Ascending aorta (tissue), 2 donors: ENCODE data around the gene OR4F15. TPM values are rescaled to one million over a fixed set of nuclear protein-coding genes. Genes with fewer than 3 reads are reported as not detected.

ENCODE experiments used
- DNase-seq, 2 donors: peaks; one replicate each; pipeline ENCODE4 v3.0.0-alpha.2; 2019; ENCODE audit warnings: low spot score in 2 of 2
- H3K27ac ChIP-seq, 2 donors: fragments of 200-600 bp; sonication (generic); one replicate each; pipeline ENCODE4 v1.5.1; 2016 to 2017; ENCODE audit warnings: mild to moderate bottlenecking in 1 of 2
- H3K27me3 ChIP-seq: fragments of 200-600 bp; sonication (generic); one replicate; pipeline ENCODE4 v1.5.1; 2017
- H3K36me3 ChIP-seq, 2 donors: fragments of 200-600 bp; sonication (generic); one replicate each; pipeline ENCODE4 v1.5.1; 2016
- H3K4me1 ChIP-seq, 2 donors: fragments of 200-600 bp; sonication (generic); one replicate each; pipeline ENCODE4 v1.5.1; 2016 to 2017; ENCODE audit warnings: mild to moderate bottlenecking in 1 of 2
- H3K4me3 ChIP-seq, 2 donors: fragments of 200-600 bp; sonication (generic); one replicate each; pipeline ENCODE4 v1.5.1; 2016 to 2017; ENCODE audit warnings: mild to moderate bottlenecking in 1 of 2
- H3K9me3 ChIP-seq, 2 donors: fragments of 200-600 bp; sonication (generic); one replicate each; pipeline ENCODE4 v1.5.1; 2016
- intact Hi-C: fragments of 100-400 bp; cut with DNase I; formaldehyde crosslinking; loops from one replicate; pipeline ENCODE4 v1.15.1; 2023
- total RNA-seq: library from RNA; depleted of rRNA; stranded (reverse); fragments of >200 nt; gene quantifications from one replicate; pipeline ENCODE4 v1.1.0, GENCODE V29; 2016
- TF ChIP-seq, protein P1 (sequence below), 3 experiments: fragments of 200-600 bp in 2 of 3; fragments of 450-650 bp in 1 of 3; sonication (generic) in 2 of 3; IDR thresholded peaks; one replicate each; pipeline ENCODE4 v1.5.1; 2016 to 2019; ENCODE audit warnings: antibody characterized with exemption in 3 of 3, mild to moderate bottlenecking in 1 of 3, moderate library complexity in 1 of 3

OR4F15 gene
- total RNA-seq, 1 donor from 2014 or later = not detected

DNA sequence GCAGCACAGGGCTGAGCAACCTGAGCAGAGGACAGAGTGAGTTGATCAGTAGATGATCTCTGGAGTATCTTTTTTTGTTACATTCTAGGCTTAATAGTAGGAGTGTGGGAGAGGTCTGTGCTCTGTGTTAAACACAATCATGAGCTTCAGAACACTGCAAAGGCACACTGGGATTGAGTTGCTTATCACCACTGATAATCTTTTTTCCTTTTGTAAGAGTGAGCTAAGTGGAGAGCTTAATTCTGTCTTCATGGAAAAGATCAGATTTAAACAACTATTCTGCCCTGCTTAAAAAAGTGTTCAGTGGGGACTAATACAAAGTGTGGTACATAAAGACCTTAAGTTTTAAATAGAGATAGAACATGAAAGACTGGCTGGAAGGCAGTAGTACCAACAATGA, 7.6 kb upstream of the OR4F15 start:
- TF ChIP-seq, protein P1, sequence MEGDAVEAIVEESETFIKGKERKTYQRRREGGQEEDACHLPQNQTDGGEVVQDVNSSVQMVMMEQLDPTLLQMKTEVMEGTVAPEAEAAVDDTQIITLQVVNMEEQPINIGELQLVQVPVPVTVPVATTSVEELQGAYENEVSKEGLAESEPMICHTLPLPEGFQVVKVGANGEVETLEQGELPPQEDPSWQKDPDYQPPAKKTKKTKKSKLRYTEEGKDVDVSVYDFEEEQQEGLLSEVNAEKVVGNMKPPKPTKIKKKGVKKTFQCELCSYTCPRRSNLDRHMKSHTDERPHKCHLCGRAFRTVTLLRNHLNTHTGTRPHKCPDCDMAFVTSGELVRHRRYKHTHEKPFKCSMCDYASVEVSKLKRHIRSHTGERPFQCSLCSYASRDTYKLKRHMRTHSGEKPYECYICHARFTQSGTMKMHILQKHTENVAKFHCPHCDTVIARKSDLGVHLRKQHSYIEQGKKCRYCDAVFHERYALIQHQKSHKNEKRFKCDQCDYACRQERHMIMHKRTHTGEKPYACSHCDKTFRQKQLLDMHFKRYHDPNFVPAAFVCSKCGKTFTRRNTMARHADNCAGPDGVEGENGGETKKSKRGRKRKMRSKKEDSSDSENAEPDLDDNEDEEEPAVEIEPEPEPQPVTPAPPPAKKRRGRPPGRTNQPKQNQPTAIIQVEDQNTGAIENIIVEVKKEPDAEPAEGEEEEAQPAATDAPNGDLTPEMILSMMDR (IDR thresholded peaks at IDR 0.05) = no peak
- intact Hi-C loops = no loop called here

GRCh38 chr15:101804941-101805340, 7.1 kb upstream of the OR4F15 start:
- Histone ChIP-seq H3K27me3 (no peaks in the 10 kb centered on the region), H3K4me3 (no peak overlapping the region), H3K9me3 (no peaks in the 10 kb centered on the region), H3K4me1 (no peaks in the 10 kb centered on the region), H3K36me3 (no peaks in the 10 kb centered on the region), H3K27ac (no peak overlapping the region)
- TF ChIP-seq, protein P1 (IDR thresholded peaks at IDR 0.05) = no peak
- intact Hi-C loops = no loop called here
- DNase-seq = no peak

More for the DNA sequence above, 7.6 kb upstream of the OR4F15 start:
- Histone ChIP-seq H3K9me3 (no peaks in the 10 kb centered on the region), H3K27me3 (no peaks in the 10 kb centered on the region), H3K36me3 (no peaks in the 10 kb centered on the region), H3K27ac (no peak overlapping the region), H3K4me1 (no peaks in the 10 kb centered on the region), H3K4me3 (no peak overlapping the region)
- no peak for DNase-seq

DNA sequence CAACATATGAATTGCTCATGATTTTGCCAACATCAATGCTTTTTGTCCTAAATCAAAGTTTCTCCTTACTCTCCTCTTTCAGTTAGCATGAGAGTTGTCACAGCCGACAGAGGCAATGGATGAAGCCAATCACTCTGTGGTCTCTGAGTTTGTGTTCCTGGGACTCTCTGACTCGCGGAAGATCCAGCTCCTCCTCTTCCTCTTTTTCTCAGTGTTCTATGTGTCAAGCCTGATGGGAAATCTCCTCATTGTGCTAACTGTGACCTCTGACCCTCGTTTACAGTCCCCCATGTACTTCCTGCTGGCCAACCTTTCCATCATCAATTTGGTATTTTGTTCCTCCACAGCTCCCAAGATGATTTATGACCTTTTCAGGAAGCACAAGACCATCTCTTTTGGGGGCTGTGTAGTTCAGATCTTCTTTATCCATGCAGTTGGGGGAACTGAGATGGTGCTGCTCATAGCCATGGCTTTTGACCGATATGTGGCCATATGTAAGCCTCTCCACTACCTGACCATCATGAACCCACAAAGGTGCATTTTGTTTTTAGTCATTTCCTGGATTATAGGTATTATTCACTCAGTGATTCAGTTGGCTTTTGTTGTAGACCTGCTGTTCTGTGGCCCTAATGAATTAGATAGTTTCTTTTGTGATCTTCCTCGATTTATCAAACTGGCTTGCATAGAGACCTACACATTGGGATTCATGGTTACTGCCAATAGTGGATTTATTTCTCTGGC, 6.2 kb upstream of the OR4F15 start:
- H3K9me3 ChIP-seq = no peaks in the 10 kb centered on the region
- H3K36me3 ChIP-seq = no peaks in the 10 kb centered on the region
- H3K4me3 ChIP-seq = no peak overlapping the region
- intact Hi-C loops = no loop called here
- H3K27me3 ChIP-seq = no peaks in the 10 kb centered on the region
- no peak for DNase-seq
- no peaks in the 10 kb centered on the region for H3K4me1 ChIP-seq
- no peak overlapping the region for H3K27ac ChIP-seq
- TF ChIP-seq, protein P1 (IDR thresholded peaks at IDR 0.05) = no peak

DNA sequence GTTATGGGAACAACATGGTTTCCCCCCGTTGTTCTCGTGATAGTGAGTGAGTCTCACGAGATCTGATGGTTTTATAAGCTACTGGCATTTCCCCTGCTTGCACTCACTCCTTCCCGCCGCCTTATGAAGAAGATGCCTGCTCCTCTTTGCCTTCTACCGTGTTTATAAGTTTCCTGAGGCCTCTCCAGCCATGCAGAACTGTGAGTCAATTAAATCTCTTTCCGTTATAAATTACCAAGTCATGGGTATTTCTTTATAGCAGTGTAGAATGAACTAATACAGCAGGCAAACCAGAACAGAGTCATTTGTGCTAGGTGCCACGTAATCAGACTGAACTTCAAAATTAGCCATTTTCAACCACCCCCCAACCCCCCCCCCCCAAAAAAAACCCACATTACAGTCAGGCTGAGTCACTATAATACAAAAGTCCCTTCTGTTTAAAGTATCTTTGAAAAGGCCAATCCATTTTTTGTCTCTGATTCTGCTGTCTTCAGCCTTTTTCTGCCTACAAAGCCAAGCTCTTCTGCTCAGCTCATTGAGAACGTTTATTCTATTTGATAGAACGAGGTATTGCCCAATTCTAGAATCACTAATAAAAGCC, 4.6 kb upstream of the OR4F15 start:
- Histone ChIP-seq H3K4me3 (no peak overlapping the region), H3K9me3 (no peaks in the 10 kb centered on the region), H3K27me3 (no peaks in the 10 kb centered on the region), H3K4me1 (no peaks in the 10 kb centered on the region), H3K36me3 (no peaks in the 10 kb centered on the region), H3K27ac (no peak overlapping the region)
- intact Hi-C loops = no loop called here
- TF ChIP-seq, protein P1 (IDR thresholded peaks at IDR 0.05) = no peak
- DNase-seq = no peak

DNA sequence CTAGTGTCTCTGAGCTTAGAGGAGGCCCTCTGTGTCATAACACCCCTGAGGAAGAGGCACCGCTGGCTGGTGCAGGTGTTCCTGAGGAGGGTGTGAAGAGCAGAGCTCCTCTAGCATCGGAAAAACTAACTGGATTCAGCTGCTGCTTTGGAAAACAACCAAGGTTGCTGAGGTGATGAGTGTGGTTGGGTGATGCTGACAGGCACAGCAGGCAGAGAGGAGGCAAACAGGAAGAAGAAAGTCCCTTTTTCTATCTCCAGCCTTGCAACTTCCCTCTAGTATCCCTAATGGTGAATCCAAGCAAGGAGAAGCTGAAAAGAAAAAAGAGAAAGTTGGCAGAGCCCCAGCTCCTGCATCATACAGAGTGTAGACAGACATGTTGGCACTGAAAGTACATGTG, 3.8 kb upstream of the OR4F15 start:
- no peaks in the 10 kb centered on the region for H3K4me1 ChIP-seq
- no peaks in the 10 kb centered on the region for H3K27me3 ChIP-seq
- no peaks in the 10 kb centered on the region for H3K36me3 ChIP-seq
- no peak overlapping the region for H3K27ac ChIP-seq
- intact Hi-C loops = no loop called here
- no peak for DNase-seq
- no peak overlapping the region for H3K4me3 ChIP-seq
- H3K9me3 ChIP-seq = no peaks in the 10 kb centered on the region
- TF ChIP-seq, protein P1 (IDR thresholded peaks at IDR 0.05) = no peak
